Stimulated activated CD4-positive, alpha-beta T cell treated with anti-CD3 and anti-CD28 coated beads, TNF-alpha, amount 100 ng/mL, for 4 hours (primary cell): ENCODE data around the gene GATD1.

Source experiments
- DNase-seq, 3 experiments: peaks; one replicate each; pipeline ENCODE4 v3.0.0-alpha.2; 2020; ENCODE audit warnings: low read depth in 3 of 3

GATD1 gene, protein sequence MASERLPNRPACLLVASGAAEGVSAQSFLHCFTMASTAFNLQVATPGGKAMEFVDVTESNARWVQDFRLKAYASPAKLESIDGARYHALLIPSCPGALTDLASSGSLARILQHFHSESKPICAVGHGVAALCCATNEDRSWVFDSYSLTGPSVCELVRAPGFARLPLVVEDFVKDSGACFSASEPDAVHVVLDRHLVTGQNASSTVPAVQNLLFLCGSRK

DNA sequence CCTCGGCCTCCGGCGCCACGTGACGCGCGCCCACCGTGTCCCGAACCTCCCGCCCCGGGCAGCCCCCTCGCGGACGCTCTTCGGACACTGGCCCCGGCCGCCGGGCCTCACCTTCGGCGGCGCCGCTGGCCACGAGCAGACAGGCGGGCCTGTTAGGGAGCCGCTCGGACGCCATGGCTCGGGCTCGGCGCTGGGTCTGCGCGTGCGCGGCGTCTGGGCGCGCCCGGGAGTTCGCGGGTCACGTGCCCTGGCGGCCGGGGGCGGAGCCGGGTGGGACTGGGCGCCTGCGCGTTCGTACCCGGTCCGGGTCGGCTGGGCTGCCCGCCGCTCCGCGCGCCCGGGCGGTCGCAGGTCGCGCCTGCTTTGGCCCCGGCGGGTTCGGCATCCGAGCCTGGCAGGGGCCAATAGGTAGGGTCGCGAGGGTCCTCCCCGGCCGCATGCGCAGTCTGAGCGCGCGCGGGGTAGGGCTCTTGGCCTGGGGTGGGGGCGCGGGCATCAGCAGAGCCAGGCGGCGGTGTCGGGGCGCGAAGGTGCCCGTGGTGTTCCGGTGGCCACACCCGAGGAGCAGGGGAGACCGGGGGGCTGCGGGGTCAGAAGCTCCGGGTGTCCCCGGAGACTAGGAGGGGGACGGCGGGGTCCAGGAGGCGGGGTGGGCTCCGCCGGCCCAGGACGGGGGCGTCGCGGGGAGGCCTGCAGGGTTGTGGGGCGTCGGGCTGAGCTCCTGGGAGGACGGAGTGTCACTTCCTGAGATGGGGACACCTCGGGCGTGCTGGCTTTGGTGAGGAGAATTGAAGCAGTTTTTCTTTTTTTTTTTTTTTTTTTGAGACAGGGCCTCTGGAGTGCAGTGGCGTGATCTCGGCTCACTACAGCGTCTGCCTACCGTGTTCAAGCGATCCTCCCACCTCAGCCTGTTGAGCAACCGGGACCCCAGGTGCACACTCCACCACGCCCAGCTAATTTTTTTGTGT, at the start of gene GATD1:
Gene GATD1 (minus strand): TSS at position 200 of the 968 bp plus-strand sequence. CDS start 25 bp downstream, at position 175.
- peak; percentile 90 to 93 (median 92) for DNase-seq

DNA sequence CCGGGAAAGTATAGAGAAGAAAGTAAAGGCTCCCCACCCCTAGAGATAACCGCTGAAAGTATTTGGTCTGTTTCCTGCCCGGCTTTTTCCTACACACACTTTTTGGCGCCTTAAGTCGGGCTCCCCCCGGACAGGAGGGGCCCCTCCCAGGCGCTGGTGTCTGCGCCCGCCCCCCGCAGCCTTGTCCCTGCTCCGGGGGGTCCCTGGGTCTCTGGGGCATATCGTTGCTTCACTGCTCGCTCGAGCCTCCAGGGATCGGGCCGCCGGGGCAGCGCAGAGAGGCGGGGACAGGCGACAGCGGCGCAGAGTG, 49.5 kb upstream of the GATD1 start:
- DNase-seq: no peak

DNA sequence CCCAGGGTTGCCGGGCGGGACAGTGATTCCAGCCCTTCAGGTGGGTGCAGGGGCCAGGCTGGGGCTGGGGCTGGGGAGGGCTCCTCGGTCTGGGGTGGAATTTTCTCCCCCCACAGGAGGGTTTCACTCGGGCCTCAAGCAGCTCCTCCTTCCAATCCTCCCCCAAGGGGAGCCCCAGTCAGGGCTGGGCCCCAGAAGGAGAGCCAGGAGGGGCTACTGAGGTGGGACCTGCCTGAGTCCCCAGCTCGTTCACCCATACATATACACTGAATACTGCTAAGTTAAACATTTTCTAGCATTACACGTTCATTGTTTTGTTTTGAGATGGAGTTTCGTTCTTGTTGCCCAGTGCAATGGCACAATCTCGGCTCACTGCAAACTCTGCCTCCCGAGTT, 48.9 kb upstream of the GATD1 start:
- DNase-seq: no peak

DNA sequence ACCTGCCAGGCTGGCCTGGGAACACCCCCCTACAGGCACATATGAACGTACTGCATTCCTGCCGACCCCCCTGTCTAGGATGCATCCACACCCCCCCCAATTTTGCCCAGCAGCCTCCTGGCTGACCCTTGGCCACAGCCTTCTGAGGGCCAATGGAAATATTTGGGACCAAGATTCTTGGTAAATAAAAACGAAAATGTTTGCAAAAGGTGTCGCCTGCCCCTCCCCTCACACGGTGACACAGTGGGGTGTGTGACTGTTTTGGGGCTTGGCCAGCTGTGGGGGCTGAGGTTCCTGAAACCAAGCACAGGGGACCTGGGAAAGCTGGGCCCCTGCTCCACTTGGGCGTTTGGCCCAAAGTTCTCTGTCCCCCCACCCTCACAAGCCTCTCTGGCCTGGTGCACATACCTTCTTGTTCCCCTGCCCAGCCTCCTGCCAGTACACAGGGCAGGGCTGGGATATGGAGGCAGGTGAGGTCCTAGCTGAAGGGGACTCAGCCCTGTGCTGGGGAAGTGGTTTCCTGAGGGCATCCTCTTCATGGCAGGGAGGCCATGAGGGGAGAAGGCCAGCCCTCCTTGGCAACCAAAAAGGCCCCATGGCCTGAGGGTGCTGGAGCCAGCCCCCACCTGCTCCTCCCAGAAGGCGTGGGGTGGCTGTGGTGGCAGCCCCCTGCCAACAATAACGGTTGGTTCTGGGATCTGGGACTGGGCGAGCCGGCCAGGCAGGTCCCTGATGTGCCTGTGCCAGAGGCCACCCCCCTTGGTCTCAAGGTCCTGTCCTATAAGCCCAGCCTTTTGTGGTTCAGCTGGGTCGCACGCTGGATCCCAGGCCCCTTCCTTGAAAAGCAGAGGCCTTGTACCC, 48.3 kb upstream of the GATD1 start:
- DNase-seq: no peak

DNA sequence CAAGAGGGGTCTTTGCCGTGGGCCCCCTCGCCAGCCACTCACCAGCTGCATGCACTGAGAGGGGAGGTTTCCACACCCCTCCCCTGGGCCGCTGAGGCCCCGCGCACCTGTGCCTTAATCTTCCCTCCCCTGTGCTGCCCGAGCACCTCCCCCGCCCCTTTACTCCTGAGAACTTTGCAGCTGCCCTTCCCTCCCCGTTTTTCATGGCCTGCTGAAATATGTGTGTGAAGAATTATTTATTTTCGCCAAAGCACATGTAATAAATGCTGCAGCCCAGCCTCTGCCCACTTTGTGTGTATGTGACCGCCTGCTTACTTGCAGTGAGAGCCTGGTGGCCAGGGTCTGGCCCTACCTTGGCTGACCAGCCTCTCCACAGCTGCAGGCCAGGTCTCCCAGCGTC, 47.7 kb upstream of the GATD1 start:
- no peak for DNase-seq

DNA sequence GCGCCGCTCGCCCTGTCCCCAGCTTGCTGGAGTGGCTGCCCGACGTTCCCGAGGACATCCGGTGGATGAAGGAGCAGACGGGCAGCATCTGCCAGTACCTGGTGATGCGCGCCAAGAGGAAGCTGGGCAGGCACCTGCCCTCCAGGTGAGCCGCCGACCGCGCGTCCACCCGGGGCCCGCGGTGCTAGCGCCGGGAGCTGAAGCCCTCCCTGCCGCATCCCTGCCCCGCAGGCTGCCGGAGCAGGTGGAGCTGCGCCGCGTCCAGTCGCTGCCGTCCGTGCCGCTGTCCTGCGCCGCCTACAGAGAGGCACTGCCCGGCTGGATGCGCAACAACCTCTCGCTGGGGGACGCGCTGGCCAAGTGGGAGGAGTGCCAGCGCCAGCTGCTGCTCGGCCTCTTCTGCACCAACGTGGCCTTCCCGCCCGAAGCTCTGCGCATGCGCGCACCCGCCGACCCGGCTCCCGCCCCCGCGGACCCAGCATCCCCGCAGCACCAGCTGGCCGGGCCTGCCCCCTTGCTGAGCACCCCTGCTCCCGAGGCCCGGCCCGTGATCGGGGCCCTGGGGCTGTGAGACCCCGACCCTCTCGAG, 47.1 kb upstream of the GATD1 start:
- no peak for DNase-seq

DNA sequence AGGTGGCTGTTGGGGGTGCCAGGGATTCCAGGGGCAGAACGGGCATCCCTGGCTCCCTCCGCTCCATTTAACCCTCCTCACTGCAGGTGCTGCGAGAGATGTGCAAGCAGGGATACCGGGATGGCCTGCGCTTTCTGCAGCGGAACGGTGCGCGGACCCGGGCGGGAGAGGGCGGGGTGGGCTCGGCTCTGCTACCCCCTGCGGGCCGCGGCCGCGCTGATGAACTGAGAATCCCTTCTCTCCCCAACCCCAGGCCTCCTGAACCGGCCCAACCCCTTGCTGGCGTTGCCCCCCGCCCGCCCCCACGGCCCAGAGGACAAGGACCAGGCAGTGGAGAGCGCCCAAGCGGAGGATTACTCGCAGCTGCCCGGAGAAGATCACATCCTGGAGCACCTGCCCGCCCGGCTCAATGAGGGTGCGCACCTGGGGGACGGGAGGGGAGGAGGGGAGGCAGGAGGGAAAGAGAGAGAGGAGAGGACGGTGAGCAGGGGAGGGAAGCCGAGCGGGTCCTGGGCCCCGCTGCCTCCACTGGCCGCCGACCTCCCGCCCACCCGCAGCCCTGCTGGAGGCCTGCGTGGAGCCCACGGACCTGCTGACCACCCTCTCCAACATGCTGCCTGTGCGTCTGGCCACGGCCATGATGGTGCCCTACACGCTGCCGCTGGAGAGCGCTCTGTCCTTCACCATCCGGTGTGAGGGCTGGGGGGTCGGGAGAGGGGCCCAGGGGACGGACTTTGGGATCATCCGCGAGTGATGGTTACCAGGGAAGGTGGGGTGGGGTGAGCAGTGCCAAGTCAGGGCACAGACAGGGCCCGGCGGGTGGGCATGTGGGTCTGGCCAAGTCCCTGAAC, 46.4 kb upstream of the GATD1 start:
- DNase-seq: no peak

DNA sequence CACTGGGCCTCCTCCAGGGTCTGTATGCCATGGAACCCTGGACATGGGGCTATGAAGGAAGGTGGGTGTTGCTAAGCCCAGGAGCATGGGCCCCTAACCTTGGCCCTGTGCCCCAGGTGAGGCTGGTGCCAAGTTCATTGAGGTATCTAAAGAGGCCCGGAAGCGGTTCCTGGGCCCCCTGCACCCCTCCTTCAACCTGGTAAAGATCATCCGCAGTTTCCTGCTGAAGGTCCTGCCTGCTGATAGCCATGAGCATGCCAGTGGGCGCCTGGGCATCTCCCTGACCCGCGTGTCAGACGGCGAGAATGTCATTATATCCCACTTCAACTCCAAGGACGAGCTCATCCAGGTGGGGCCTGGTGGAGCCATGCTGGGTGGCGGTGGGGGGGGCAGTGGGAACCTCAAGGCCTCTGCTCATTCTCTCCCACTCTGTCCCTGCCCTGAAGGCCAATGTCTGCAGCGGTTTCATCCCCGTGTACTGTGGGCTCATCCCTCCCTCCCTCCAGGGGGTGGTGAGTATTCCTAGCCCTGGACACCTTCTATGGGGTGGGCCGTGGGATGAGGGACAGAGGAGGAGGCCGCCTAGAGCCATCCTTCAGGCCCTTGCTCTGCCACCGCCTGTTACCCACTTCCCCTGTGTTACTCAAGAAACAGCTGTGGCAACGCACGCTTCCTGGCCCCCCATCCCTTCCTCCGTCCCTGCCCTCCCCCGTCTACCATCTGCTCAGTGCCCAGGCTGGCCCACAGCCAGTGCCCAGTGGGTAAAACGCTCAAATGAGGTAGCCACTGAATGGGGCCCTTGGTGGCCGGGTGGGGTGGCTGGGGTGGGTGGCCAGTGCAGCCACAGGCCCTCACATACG, 44.5 kb upstream of the GATD1 start:
- DNase-seq: no peak

DNA sequence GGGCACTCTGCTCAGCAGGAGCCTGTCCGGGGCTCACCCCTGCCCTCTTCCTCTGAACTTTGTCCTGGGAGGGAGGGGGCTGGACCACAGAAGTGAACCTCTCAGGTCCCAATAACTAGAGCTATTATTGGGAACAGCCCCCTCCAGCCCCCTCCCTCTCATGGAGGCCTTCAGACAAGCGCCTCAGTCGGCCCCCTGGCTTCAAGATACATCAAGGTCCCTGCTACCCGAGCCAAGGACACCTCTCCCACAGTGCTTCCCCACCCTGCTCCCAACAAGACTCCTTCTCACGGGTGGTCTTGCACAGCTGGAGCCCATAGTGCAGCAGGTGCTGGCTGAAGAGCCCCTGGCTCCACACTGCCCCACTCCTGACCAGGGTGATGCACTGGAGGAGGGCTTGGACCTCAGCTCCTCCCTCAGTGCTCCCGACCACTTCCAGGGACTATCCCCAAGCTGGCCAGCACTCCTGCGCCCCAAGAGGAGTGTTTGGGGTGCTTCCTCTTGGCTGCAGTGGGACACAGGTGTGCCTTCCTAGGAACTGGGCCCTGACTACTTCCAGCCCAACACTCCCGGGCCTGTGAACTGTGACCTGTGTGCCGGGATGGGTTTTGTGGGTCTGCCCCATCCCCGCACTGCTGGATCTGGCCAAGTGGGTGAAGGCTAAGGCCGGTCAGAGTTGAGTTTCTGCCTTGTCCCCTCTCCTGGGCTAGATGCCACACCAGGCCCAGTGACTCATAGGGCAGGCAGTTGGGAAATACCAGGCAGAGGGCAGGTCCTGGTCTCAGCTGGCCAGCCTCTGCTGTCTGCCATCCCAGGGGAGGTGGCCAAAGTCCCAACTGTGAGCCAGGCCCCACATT, 43.6 kb upstream of the GATD1 start:
- DNase-seq: no peak

DNA sequence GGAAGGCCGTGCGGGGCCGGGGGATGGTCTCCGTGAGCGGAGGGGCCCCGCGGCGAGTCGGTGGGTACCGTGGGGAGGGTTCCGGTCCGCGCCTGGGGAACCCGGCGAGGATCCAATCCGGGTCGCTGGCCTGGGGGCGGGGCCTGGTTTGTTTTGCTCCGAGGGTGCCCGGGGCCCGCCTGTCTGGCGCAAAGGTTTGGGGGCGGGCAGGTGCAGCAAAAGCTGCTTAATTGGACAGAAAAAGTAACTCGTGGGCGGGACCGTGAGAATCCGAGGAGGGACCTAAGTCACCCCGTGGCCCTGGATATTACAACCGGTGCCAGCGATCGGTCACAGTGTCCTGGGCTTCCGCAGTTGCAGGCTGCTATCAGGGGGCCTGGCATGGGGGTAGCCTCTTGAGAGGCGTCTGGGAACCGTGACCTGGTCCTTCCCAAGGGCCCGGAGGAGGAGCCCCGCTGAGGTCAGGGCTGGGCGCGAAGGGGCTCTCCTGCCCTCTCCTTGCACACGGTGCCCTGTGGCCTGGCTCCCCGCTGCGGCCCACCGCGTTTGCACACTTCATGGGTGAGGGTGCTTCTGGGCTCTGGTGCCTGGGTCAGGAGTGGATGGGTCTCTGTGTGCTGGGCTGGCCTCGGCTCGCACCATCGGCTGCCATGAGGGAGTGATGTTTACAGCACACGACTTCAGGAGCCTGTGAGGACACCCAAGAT, 42.8 kb upstream of the GATD1 start:
- DNase-seq: peak; percentile 77 to 88 (median 82)

DNA sequence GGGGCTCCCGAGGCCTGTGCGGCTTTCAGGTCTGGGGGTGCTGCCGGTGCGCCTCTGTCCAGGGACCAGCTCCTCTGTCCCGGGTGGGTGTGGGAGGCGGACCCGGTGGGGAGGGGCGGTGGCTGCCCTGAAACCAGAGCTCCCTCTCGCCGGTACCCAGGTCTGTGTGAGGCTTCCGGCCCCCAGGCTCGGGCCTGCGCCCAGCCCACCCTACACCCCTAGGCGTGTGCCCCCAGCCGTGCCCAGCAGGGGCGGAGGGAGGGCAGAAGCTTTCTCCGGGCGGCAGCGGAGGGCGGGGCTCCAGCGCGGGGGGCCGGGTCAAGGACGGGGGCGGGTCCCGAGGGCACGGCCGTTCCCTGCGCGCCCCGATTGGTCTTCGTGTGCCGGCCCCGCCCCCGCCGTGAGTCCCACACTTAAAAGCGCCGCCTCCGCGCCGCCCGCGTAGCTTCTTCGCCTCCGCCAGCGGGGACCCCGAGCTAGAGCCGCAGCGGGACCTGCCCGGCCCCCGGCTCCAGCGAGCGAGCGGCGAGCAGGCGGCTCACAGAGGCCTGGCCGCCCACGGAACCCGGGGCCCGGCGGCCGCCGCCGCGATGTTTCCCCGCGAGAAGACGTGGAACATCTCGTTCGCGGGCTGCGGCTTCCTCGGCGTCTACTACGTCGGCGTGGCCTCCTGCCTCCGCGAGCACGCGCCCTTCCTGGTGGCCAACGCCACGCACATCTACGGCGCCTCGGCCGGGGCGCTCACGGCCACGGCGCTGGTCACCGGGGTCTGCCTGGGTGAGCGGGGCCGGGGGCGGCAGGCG, 42.0 kb upstream of the GATD1 start:
- DNase-seq: peak; percentile 87 to 92 (median 88)

DNA sequence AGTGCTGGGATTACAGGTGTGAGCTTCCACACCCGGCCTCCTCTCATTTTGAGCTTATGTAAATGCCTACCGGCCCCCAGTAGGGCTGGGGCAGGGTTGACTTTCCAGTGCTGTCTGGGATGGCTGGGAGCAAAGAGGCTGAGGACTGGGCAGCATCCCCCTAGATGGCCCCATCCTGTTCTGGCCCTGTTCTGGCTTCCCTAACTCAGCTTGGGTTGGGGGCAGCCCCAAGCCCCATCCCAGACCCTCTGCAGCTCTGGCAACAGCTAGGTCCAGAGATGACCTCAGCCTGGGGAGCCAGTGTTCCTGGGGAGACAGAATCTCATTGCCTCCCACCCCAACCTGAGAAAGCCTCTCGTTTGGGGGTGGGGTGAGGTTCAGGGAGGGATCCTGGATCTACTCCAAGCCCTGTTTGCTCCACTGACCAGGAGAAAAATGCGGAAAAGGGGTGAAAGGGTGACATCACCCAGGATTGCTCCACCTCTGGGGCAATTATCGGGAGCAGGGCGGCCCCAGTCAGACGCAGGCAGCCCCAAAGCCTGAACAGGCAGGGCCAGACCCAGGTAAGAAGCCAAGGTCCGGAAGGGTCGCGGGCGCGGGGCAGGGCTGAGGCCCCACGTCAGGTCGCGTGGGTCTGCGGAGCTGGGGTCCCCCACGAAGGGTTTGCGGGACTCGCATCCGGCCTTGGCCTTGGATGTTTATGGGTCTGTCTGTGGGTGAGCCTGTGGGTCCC, 41.3 kb upstream of the GATD1 start, which contains the start of gene PNPLA2:
Gene PNPLA2 (plus strand): TSS at position 519 of the 733 bp plus-strand sequence. CDS start 805 bp downstream, outside the sequence.
- no peak for DNase-seq

DNA sequence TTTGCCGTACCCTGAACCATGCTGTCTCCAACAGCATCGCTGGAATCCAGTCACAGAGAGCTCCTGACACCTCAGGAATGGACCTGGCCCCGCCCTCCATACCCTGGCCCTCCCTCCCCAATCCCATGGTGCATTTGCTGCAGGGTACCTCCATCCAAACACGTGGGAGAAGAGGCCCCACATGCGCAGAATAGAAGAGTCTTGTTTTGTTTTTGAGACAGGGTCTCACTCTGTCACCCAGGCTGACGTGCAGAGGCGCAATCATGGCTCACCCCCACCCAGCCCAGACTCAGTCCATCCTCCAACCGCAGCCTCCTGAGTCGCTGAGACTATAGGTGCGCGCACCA, 39.1 kb upstream of the GATD1 start:
- no peak for DNase-seq

DNA sequence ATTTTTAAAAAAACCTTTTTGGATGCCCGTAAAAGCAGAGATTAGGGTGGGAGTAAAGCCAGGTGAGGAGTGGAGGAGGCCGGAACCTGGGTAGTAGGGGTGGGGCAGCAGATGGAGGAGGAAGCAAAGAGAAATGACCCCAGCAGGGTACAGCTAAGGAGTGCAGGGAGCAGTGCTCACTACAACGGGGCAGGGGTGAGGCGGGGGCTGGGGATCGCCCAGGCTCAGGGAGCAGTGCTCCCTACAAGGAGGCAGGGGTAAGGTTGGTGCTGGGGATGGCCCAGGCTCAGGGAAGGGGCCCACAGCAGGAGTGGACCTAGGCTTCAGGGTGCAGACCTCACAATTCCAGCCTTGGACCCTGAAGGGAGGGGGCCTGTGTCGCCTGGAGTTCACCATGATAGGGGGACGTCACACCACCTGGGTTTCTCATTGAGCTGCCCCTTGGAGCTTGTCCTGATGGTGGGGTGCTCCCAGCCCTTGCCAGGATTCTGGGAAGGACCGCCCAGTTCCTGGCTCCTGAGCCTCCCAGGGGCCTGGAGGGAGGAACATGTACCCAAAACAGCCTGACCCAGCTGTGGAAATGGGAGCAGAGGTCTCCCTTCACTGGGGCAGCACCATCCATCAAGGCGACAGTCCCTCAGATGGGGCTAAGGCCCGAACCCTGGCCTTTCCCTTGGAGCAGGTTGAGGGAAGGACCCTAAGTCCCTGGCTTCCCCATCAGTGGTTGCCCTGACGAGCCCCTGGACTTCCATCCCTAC, 38.6 kb upstream of the GATD1 start:
- DNase-seq: no peak

DNA sequence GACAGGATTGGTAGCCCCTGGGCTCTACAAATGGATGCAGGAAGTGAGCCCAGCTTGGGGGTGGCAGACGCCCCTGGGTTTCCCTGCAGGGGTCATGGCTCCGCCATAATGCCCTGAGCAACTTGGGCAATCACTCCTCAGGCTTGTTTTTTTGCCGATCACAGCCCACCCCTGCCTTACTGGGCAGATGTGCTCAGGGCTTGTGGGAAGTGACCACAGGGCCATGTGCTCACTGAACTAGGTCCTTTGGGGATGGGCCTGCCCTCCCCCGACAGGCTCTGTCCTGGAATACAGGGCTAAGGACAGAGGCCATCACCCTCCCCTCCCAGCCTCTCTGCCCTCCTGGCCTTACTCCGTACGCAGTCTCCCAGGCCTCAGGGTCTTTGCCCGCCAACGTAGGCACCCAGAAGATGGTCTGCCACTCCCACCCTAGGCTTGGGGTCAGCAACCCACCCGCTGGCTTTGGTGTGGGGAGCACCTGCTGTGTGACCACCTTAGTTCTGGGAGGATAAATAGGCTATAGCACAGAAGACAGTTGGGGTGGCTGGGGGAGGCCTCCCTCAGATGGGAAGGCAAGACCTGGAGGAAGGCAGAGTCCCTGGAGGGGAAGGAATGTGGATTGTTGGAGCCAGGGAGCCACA, 36.3 kb upstream of the GATD1 start:
- DNase-seq: no peak

DNA sequence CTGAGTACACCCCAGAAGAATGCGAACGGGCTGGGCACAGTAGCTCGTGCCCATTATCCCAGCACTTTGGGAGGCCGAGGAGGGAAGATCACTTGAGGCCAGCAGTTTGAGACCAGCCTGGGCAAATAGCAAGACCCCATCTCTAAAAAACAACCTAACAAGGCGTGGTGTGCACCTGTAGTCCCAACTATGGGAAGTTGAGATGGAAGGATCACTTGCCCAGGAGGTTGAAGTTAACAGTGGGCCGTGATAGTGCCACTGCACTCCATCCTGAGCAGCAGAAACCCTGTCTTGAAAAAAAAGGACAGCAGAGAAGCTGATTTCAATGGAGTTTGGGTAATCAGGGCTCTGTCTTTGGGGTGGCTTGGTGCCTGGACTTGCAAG, 35.8 kb upstream of the GATD1 start:
- DNase-seq: no peak
